CD8-positive, alpha-beta memory T cell (primary cell): ENCODE measurements around the gene NPAS4. TPM values are rescaled to one million over a fixed set of nuclear protein-coding genes. Genes with fewer than 3 reads are reported as not detected.
"Not testable (repeated sequence)": the region's sequence is repeated elsewhere in the genome, so short reads cannot be mapped to it uniquely, and the experiment has no call there.

ENCODE experiments used
- CTCF ChIA-PET: fragments of 350-600 bp; sonication (Branson Sonifier 250); formaldehyde crosslinking; loops from one replicate; lab custom pipeline; 2021; ENCODE audit warnings: antibody characterized with exemption; lab: Charles Lee
- POLR2A ChIA-PET: fragments of 350-600 bp; sonication (Branson Sonifier 250); formaldehyde crosslinking; loops from one replicate; lab custom pipeline; 2021; ENCODE audit warnings: antibody characterized with exemption; lab: Charles Lee
- DNase-seq, 5 donors: peaks; one replicate each; pipeline versions ENCODE4 v3.0.0 to v3.0.0-alpha.2; 2020 to 2022; ENCODE audit warnings: mixed read lengths in 1 of 5
- H3K27ac ChIP-seq: one replicate; pipeline ENCODE4 v1.7.0; 2013; ENCODE audit warnings: low read depth, mild to moderate bottlenecking, low read length, moderate library complexity
- H3K27me3 ChIP-seq: 2 replicates; pipeline ENCODE4 v1.7.0; 2013; ENCODE audit warnings: low read length, mild to moderate bottlenecking; ENCODE audit not compliant: insufficient read depth, poor library complexity, severe bottlenecking
- H3K36me3 ChIP-seq: 2 replicates; pipeline ENCODE4 v1.7.0; 2013; ENCODE audit warnings: mild to moderate bottlenecking, low read length, moderate library complexity; ENCODE audit not compliant: insufficient read depth
- H3K4me1 ChIP-seq: 2 replicates; pipeline ENCODE4 v1.7.0; 2013; ENCODE audit warnings: mild to moderate bottlenecking, low read length, moderate library complexity; ENCODE audit not compliant: insufficient read depth
- H3K4me3 ChIP-seq: 2 replicates; pipeline ENCODE4 v1.7.0; 2013; ENCODE audit warnings: mild to moderate bottlenecking, low read length
- H3K9me3 ChIP-seq: 2 replicates; pipeline ENCODE4 v1.7.0; 2013; ENCODE audit warnings: mild to moderate bottlenecking, low read length
- H3K27ac Mint-ChIP-seq, 8 donors: one replicate each; pipeline ENCODE4 v1.8.0; 2020 to 2021; ENCODE audit warnings: mixed read lengths in 8 of 8, mild to moderate bottlenecking in 6 of 8, inconsistent platforms in 3 of 8, moderate library complexity in 3 of 8
- H3K27me3 Mint-ChIP-seq, 2 donors: one replicate each; pipeline ENCODE4 v1.8.0; 2020 to 2021; ENCODE audit warnings: mixed read lengths in 2 of 2, mild to moderate bottlenecking in 1 of 2, moderate library complexity in 1 of 2
- H3K36me3 Mint-ChIP-seq, 3 donors: one replicate each; pipeline ENCODE4 v1.8.0; 2020 to 2021; ENCODE audit warnings: mixed read lengths in 3 of 3, inconsistent platforms in 1 of 3, mild to moderate bottlenecking in 1 of 3
- H3K4me1 Mint-ChIP-seq, 3 donors: one replicate each; pipeline ENCODE4 v1.8.0; 2020 to 2021; ENCODE audit warnings: mixed read lengths in 3 of 3, inconsistent platforms in 1 of 3, mild to moderate bottlenecking in 1 of 3
- H3K4me3 Mint-ChIP-seq, 7 donors: one replicate each; pipeline ENCODE4 v1.8.0; 2020 to 2021; ENCODE audit warnings: mixed read lengths in 7 of 7, mild to moderate bottlenecking in 6 of 7, moderate library complexity in 4 of 7, inconsistent platforms in 2 of 7
- H3K9me3 Mint-ChIP-seq, 5 donors: one replicate each; pipeline ENCODE4 v1.8.0; 2020 to 2022; ENCODE audit warnings: mixed read lengths in 5 of 5, mild to moderate bottlenecking in 3 of 5, moderate library complexity in 2 of 5, inconsistent platforms in 1 of 5
- polyA plus RNA-seq: library from polyadenylated mRNA; unstranded; fragments of 300-500 nt; fragmentation: Illumina TruSeq; gene quantifications from one replicate; pipeline ENCODE4 v1.2.3, GENCODE V29; 2021
- total RNA-seq, 2 experiments: library from RNA; stranded (reverse); gene quantifications; one replicate each; pipeline ENCODE4 v1.2.3, GENCODE V29; 2021

Gene NPAS4
- total and polyA plus RNA-seq, 3 experiments from 2014 or later = not detected

- Mint-ChIP-seq H3K27ac (no peak overlapping the region), H3K4me3 (peak overlapping the region in 1 of 7 donors; percentile 28)
Observed at GRCh38 chr11:66459138-66459778, 38.4 kb downstream of the NPAS4 start.

GRCh38 chr11:66462010-66462409 lies 41.2 kb downstream of the NPAS4 start:
- Histone ChIP-seq H3K9me3 (no peaks in the 10 kb centered on the region), H3K4me1 (no peaks in the 10 kb centered on the region), H3K27me3 (no peaks in the 10 kb centered on the region), H3K36me3 (no peaks in the 10 kb centered on the region), H3K4me3 (no peak overlapping the region), H3K27ac (no peak overlapping the region)
- POLR2A ChIA-PET = no interaction called here
- Mint-ChIP-seq H3K27me3 (no peaks in the 10 kb centered on the region), H3K4me3 (no peak overlapping the region), H3K4me1 (peaks cover 6 to 10% (median 6%) of the 10 kb centered on the region in 3 donors), H3K36me3 (peaks cover 0 to 4% (median 0%) of the 10 kb centered on the region in 3 donors), H3K27ac (peak overlapping the region in 1 of 8 donors; percentile 60), H3K9me3 (peaks cover 0 to 4% (median 0%) of the 10 kb centered on the region in 5 donors)
- no peak for DNase-seq
- CTCF ChIA-PET = interaction anchor here (1.0 kb wide), 1 partner anchor 18 kb away, joined by 3 read pairs; the partner anchor contains the start of gene DPP3

More at GRCh38 chr11:66459138-66459778, 38.4 kb downstream of the NPAS4 start:
- Mint-ChIP-seq H3K36me3 (peaks cover 0 to 4% (median 0%) of the 10 kb centered on the region in 3 donors), H3K9me3 (peaks cover 0 to 4% (median 0%) of the 10 kb centered on the region in 5 donors), H3K4me1 (peaks cover 6 to 10% (median 10%) of the 10 kb centered on the region in 3 donors), H3K27me3 (peaks cover 0 to 2% of the 10 kb centered on the region in 2 donors)
- no peaks in the 10 kb centered on the region for H3K27me3 ChIP-seq
- POLR2A ChIA-PET = no interaction called here
- H3K4me1 ChIP-seq = peaks cover 6% of the 10 kb centered on the region
- no peaks in the 10 kb centered on the region for H3K9me3 ChIP-seq
- no peak overlapping the region for H3K4me3 ChIP-seq
- CTCF ChIA-PET = no interaction called here
- H3K36me3 ChIP-seq = no peaks in the 10 kb centered on the region
- DNase-seq = no peak
- no peak overlapping the region for H3K27ac ChIP-seq

GRCh38 chr11:66462911-66463310 lies 42.1 kb downstream of the NPAS4 start:
- Histone ChIP-seq H3K27me3 (no peaks in the 10 kb centered on the region), H3K9me3 (no peaks in the 10 kb centered on the region), H3K27ac (no peak overlapping the region), H3K4me3 (no peak overlapping the region), H3K4me1 (peaks cover 7% of the 10 kb centered on the region), H3K36me3 (no peaks in the 10 kb centered on the region)
- Mint-ChIP-seq H3K9me3 (peaks cover 0 to 4% (median 0%) of the 10 kb centered on the region in 5 donors), H3K4me3 (peak overlapping the region in 1 of 7 donors; percentile 40), H3K27me3 (no peaks in the 10 kb centered on the region), H3K4me1 (peaks cover 12 to 17% (median 13%) of the 10 kb centered on the region in 3 donors), H3K27ac (peak overlapping the region in 1 of 8 donors; percentile 23), H3K36me3 (peaks cover 0 to 4% (median 1%) of the 10 kb centered on the region in 3 donors)
- DNase-seq = no peak
- ChIA-PET CTCF (interaction anchor here (1.1 to 1.2 kb wide), 2 partner anchors 24 to 56 kb away, joined by 3 read pairs; partner anchors contain the start of gene MRPL11), POLR2A (no interaction called here)

GRCh38 chr11:66464116-66464515 lies 43.3 kb downstream of the NPAS4 start:
- H3K36me3 ChIP-seq, H3K36me3 Mint-ChIP-seq, H3K27me3 ChIP-seq, H3K4me3 ChIP-seq, H3K9me3 Mint-ChIP-seq, DNase-seq, H3K27ac ChIP-seq, H3K27me3 Mint-ChIP-seq, H3K4me3 Mint-ChIP-seq, POLR2A ChIA-PET, H3K9me3 ChIP-seq: not testable (repeated sequence)
- CTCF ChIA-PET = interaction anchor here (1.2 kb wide), 1 partner anchor 57 kb away, joined by 3 read pairs; no protein-coding TSS in a partner anchor
- H3K27ac Mint-ChIP-seq = peak overlapping the region in 1 of 8 donors; percentile 66
- H3K4me1 ChIP-seq = peaks cover 11% of the 10 kb centered on the region
- peaks cover 17 to 28% (median 18%) of the 10 kb centered on the region in 3 donors for H3K4me1 Mint-ChIP-seq

GRCh38 chr11:66464916-66465315 lies 44.1 kb downstream of the NPAS4 start:
- Mint-ChIP-seq H3K27ac (peak overlapping the region in 4 of 8 donors; percentile 35 to 98 (median 74)), H3K27me3 (no peaks in the 10 kb centered on the region), H3K9me3 (peaks cover 0 to 4% (median 0%) of the 10 kb centered on the region in 5 donors), H3K36me3 (peaks cover 0 to 4% (median 1%) of the 10 kb centered on the region in 3 donors), H3K4me3 (peak overlapping the region in 4 of 7 donors; percentile 5 to 97 (median 56)), H3K4me1 (peaks cover 17 to 28% (median 18%) of the 10 kb centered on the region in 3 donors)
- H3K9me3 ChIP-seq = no peaks in the 10 kb centered on the region
- H3K27ac ChIP-seq = no peak overlapping the region
- ChIA-PET POLR2A (no interaction called here), CTCF (no interaction called here)
- DNase-seq = no peak
- peaks cover 11% of the 10 kb centered on the region for H3K4me1 ChIP-seq
- no peak overlapping the region for H3K4me3 ChIP-seq
- H3K27me3 ChIP-seq = no peaks in the 10 kb centered on the region
- no peaks in the 10 kb centered on the region for H3K36me3 ChIP-seq

- ChIA-PET POLR2A (interaction anchor here (1.0 to 2.4 kb wide), 4 partner anchors 14 to 173 kb away, joined by 3 to 43 read pairs (median 10); partner anchors contain the start of genes DPP3, MRPL11 and RBM4), CTCF (interaction anchor here (0.6 to 2.4 kb wide), 6 partner anchors 10 to 243 kb away, joined by 3 to 11 read pairs (median 4); partner anchors contain the start of genes ACTN3, MRPL11, NPAS4 and ZDHHC24)
- no peak for DNase-seq
- peaks cover 0 to 4% (median 0%) of the 10 kb centered on the region in 5 donors for H3K9me3 Mint-ChIP-seq
- H3K27ac Mint-ChIP-seq = peak overlapping the region; percentile 81 to 98 (median 90)
- Histone ChIP-seq H3K4me3 (peak overlapping the region; percentile 69), H3K4me1 (peaks cover 11% of the 10 kb centered on the region), H3K9me3 (no peaks in the 10 kb centered on the region), H3K27ac (peak overlapping the region; percentile 60), H3K36me3 (no peaks in the 10 kb centered on the region), H3K27me3 (no peaks in the 10 kb centered on the region)
- H3K36me3 Mint-ChIP-seq = peaks cover 0 to 4% (median 3%) of the 10 kb centered on the region in 3 donors
- peaks cover 18 to 28% (median 20%) of the 10 kb centered on the region in 3 donors for H3K4me1 Mint-ChIP-seq
- H3K27me3 Mint-ChIP-seq = no peaks in the 10 kb centered on the region
- H3K4me3 Mint-ChIP-seq = peak overlapping the region; percentile 87 to 97 (median 90)
Observed at GRCh38 chr11:66465373-66466224, 44.8 kb downstream of the NPAS4 start.

- peaks cover 18 to 28% (median 20%) of the 10 kb centered on the region in 3 donors for H3K4me1 Mint-ChIP-seq
- Histone ChIP-seq H3K9me3 (no peaks in the 10 kb centered on the region), H3K27ac (peak within 1 kb of the TSS; percentile 60), H3K36me3 (no peaks in the 10 kb centered on the region), H3K4me3 (peak within 1 kb of the TSS; percentile 78), H3K4me1 (peaks cover 11% of the 10 kb centered on the region), H3K27me3 (no peaks in the 10 kb centered on the region)
- ChIA-PET POLR2A (interaction anchor here (0.6 to 2.4 kb wide), 16 partner anchors 13 to 1094 kb away, joined by 3 to 43 read pairs (median 4); partner anchors contain the start of genes DPP3, MRPL11, RBM4 and RBM4B), CTCF (interaction anchor here (0.6 to 2.4 kb wide), 8 partner anchors 11 to 244 kb away, joined by 3 to 11 read pairs (median 4); partner anchors contain the start of genes ACTN3, DPP3, MRPL11 and NPAS4)
- peaks cover 0 to 10% (median 4%) of the 10 kb centered on the region in 3 donors for H3K36me3 Mint-ChIP-seq
- DNase-seq = peak; percentile 91 to 97 (median 94)
- H3K27ac Mint-ChIP-seq = peak within 1 kb of the TSS; percentile 88 to 98 (median 92)
- H3K27me3 Mint-ChIP-seq = no peaks in the 10 kb centered on the region
- peaks cover 0 to 2% (median 0%) of the 10 kb centered on the region in 5 donors for H3K9me3 Mint-ChIP-seq
- H3K4me3 Mint-ChIP-seq = peak within 1 kb of the TSS; percentile 87 to 97 (median 90)
Observed at GRCh38 chr11:66466225-66467033, 45.6 kb downstream of the NPAS4 start, which contains the start of gene PELI3. TSS of gene PELI3 (plus strand) at chr11:66466905. CDS start at chr11:66468129, 1,224 bp downstream.
